HG03460 (cell line): ENCODE data around the gene RTL10.

Experiments used
- ATAC-seq: cut with Tn5 transposase; IDR thresholded peaks from one replicate; pipeline ENCODE4 v1.9.1; 2021; ENCODE audit not compliant: unreplicated experiment

Gene RTL10

DNA sequence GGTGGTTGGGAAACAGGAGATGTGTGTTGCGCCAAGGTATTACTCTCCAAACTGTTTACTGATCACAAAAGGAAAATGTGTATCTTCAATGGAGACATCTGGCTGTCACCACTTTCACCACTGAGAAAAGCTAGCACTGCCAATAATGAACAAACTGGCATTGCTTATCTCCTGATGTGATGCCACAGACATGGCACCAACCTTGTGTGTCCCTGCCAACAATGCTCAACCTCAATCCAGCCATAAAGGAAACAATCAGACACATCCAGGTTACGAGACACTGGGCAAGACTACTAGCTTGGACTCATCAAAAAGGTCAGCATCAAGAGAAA lies 28.1 kb downstream of the RTL10 start:
- ATAC-seq, result no peak

DNA sequence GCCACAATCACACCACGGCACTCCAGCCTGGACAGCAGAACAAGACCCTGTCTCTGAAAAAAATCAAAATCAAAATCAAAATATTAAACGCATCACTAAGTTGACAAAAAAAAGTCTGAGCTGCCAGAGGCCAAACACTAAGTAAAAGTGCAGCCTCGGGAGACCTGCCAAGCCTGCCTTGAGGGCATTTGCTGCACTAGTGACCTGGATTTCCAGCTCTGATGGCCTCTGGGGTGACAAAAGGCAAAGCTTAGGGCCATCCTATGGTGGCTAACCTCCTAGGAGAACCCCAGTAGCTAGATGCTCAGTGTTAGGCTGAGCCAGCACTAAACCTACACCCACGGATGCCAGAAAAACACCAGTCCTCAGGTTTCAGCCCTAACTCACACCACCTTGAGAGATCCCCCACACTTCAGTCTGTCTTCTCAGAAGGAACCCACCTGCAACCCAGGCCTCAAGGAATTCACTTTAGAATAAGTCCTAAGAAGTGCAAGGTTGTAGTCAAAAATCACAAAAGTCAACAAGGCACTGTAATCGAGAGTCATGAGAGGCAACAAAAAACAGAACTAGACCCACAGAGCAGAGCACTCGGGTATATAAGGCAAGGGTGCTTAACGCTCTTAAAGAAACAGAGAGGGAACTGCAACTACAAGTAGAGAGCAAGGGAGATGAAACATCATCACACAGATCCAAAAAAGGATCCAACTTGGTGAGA lies 28.6 kb downstream of the RTL10 start:
- no peak for ATAC-seq

DNA sequence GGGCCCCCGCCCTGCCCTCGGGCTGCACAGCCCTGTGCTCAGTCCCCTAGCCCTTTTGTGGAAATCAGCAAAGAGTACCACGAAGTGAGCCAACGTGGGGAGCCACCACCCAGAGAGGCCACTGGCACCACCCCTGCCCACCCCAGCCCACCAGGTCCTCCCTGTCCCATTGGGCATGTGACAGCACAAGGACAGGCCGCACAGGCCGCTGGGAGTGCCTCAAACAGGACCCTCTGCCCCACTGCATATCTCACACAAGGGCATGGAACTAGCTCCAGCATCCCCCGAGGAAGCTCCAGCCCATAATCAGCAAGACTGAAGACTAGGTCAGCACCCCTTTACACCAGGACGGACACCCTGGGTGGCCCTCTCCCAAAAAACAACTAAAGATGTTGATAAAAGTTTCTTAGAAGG lies 29.7 kb downstream of the RTL10 start:
- ATAC-seq, result no peak

DNA sequence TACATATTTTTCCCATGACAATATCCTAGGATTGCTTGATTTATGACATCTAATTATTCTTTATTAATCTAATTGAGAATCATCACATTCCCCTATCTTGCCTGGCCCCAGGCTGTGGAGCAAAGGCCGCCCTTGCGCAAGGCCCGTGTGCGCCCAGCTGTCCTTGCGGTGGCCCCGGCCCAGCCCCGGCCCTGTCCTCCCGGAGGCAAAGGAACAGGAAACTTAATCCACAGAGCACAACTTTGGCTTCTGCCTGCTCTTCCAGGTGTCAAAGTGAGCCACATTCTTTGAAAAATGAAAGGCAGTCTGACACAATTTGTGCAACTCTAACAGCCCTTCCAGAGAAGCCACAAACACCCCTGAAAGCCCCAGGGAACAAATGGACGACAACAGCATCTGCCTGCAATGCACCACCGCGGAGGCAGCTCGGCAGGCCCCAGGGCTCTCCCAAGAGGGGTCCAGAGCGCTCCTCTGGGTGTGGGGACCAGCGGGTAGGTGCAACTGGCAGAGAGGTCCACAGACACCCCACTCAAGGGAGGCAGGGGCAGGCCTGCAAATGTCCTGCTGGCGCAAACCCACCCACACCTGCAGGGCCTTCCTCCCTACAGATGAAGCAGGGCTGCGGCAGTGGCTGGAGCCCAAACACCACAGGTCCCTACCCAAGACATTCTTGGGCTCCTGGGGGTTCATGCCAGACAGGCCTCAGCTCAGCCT lies 30.3 kb downstream of the RTL10 start:
- no peak for ATAC-seq

DNA sequence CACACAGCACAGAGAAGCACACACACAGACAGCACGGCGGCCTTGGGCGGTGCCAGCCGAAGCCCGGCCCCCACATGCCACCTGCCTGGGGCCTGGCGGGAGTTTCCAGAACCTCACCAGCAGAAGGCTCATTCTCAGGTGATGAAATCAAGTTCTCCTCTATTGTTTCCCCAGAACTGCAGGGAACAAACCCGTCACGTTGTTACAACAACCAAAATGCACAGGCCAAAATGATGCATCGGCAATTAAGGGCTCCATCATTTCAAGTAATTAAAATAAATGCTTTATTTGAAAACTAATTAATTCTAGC lies 30.8 kb downstream of the RTL10 start:
- no peak for ATAC-seq

DNA sequence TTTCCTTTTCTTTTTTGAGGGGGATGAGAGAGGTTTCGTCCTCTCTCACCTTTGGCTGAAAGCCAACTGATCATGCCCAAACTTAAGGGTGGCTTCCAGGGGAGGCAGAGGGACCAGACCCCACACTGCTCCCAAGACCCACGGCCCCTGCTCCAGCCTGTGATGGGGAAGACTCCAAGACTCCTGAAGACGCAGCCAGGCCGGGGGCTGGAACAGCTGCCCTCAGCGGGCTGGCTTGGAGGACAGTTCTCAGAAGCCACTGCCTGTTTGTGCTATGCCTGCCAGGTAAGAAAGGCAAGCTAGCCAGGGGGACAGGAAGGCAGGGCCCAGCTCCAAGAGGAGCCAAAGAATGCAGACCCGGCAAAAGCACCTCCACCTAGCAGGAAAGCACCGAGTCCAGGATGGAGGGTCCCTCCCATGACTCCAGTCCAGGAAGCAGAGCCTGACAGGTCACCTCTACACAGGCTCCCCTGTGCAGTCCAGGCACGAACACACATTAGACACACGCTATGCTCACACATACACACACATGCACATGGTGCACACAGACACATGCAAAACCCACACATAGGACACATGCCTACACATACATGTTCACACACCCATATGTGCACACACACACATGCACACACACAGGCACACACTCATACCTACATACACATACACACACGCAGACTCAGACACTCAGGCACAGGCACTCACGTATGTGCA lies 31.3 kb downstream of the RTL10 start:
- ATAC-seq, result no peak

DNA sequence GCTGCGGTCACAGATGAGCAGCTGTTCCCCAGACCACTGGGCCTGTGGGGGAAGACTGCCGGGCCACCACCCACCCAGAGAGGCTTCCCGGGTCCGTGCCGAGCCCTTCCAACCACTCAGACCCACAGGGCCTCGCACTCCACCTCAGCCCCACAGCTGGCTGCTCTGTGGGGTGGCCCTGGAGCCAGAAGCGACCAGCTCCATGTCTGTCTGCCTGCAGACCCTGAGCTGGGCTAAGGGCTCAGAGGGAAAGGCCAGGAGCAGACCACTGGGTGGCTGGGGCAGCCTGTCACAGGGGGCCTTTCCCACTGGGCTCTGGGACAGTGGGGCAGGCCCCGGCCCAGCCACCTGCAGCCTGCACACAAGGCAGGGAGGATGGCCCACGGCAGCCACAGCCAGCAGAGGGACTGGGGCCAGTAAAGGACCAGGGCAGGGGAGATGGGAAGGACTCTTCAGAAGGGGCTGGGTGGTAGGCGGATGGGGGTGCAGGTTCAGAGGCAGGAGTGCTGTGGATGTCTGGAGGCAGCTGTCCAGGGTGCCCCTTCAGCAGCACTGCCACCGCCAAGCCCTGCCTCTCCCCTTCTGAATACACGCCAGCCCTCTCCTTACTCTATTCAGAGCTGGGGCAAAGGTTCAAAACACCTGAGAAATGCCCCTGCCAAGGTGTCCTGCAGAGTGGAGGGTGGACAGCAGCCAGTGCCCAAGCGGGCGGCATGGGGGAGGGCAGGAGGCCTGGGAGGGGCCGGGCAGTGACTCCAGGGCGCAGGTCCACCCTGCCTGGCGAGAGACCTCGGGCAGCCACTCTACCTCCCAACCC lies 32.2 kb downstream of the RTL10 start:
- ATAC-seq, result no peak

DNA sequence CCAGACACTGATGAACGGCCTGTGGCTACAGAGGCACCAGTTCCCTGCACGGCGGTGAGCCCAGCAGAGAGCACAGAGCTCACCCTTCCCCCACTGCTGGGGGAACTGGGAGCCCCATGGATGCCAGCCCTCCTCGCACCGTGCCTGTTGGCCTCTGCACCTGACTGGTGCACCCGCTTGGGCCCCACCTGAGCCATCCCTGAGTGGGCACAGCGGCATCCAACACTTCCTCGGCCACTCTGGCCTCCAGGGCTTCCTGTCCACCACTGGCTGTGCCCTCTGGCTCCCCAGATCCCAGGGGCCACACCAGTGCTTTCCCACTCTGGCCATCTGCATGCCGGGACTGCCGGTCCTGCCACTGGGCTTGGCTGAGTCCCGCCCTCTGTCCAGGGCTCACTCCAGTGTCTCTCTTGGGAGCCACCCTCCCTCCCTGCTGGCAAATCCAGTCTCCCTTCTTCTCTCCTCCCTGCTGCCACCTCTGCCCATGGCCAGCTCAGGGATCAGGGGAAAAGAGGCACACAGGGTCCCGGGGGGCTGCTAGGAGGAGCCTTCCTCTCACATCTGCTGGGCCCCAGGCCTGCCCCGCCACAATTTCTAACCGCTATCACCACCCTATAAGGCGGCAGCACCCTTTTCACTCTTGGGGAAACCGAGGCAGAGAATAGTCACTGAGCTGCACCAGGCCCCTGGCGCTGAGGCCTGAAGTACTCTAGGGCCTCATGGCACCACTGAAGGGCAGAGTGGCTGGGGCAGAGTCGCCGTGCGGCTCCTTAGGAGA lies 33.0 kb downstream of the RTL10 start:
- ATAC-seq, result no peak

DNA sequence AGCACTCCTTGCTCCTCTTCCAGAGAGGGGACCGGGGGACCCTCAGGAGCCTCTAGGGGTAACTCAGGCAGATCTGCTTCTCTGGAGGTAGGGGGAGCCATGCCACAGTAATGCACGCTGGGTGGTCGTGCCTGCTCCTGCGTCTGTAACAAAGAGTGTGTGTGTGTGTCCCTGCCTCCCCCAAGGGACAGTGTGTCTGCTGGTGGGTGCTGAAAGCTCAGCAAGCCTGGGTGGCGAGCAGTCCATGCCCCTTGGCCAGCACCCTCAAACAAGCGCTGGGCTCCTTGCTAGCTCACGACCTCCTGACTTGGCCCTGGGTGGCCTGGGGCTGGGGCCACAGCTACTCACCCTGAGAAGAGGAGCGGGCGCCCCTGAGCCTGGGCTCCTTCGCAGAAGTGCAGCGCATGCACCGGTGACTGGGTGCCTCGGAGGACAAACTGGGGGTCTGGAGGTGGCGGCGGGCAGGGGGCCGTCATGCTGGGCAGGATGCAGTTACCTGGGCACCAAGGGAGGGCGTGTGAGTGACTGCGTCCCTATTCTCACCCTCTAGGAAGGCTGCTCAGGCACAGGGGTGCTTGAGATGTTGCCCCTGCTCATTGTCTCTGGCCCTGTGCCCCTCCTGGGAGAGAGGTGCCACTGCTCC lies 33.7 kb downstream of the RTL10 start:
- no peak for ATAC-seq

DNA sequence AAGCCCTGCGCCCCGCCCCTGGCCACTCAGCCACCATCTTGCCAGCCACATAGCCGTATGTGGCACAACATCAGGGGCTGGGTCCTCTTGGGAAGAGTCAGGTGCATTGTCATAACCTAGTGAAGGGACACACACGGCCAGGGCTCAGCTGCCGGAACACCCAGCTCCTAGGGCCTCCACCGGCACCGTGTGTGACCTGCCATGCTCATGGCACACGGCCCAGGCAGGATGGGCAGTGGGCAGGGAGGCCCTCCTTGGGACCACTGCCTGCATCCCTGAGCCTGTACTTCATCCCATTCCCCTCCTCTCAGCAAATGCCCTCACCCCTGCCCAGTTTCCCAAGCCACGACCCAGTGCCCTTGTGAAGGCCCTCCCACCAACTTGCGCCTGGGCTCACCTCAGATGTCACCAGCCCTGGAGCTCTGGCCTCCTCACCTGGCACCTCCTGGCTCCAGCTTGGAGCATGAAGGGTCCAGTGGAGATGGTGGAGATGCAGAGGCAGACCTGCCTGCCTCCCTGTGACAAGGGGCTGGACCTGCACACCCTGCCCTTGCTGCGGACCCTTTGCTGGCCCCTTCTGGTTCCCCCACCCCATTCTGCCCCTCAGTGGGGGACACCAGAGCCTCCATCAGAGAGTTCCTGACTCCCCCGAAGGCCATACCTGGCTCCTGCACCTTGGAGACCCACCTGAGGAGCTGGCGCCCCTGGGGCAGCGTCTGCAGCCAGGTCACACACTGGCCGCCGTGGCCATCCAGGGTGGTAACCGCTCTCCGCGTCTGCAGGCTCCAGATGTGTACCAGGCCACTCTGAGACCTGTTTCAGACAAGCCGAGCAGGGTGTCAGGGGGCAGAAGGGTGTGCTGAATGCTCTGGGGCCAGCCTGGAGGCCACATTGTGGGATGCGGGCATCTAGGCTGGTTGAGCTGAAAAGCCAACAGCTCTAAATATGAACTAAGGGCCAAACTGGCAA lies 34.5 kb downstream of the RTL10 start:
- ATAC-seq, result no peak

DNA sequence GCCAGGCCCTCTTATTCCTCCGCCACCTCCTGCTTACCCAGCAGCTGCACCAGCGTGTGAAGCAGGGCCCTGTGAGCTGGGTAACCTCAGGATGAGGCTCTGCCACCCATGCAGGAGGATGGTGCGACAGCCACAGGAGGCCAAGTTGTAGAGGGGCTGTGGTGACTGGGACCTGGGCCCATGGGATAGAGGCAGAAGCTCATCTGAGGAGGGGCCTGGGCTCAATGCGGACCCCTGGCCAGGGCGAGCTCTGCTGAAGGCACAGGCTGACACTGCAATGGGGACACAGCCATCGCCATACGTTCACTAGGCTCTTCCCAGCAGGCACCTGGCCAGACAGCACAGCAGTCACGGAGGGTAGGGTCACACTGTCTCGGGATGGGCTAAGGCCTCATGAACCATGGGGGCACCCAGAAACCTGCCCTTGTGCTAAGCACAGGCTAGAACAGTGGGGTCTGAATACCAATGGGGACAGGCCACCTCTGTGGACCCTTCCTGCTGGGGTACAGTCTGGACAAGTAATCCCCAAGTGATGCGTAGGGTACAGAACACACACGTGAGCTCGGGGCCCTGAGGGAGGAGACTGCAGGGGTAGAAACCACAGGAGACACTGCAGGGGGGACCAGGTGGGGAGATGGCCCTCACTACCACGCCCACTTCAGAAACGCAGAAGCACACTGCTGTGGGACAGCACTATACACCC lies 35.3 kb downstream of the RTL10 start:
- no peak for ATAC-seq

DNA sequence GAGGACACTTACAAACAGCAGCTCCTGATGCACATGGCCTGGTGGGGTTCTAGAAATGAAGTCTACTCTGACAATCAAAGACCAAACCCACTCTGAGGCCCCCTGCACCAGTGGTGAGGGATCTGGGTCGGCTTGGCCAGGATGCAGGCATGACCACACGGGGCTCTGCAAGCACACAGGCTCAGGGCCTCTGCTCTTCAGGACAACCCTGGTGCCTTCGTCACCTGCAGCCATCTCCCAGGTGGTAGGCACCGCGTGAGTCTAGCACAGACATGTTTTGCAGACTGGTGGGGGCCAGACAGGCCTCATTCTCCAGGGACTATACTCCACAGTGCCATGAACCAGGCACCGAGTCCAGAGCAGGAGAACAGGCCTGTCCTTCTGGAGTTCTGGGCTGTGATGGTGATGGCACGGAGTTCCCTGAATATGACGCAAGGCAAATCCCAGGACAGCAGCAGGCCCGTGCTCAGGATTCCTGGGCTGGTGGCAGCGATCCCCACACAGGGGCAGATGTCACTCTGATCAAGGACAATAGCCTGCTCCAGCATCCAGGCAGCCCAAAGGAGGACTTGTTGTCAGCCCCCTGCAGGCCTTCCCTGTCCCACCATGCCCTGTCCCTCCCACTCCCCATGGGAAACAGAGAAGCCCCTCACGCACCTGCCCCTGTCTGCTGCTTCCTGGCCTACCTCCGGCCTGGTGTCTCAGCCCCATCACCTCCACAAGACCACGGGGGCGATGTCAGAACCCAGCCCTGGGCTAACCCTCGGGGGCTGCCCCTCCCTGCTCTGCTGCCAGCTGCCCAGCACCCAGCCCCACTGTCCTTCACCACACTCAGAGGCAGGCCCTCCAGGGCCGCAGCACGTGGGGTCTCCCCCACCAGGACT lies 36.1 kb downstream of the RTL10 start:
- ATAC-seq, result no peak

DNA sequence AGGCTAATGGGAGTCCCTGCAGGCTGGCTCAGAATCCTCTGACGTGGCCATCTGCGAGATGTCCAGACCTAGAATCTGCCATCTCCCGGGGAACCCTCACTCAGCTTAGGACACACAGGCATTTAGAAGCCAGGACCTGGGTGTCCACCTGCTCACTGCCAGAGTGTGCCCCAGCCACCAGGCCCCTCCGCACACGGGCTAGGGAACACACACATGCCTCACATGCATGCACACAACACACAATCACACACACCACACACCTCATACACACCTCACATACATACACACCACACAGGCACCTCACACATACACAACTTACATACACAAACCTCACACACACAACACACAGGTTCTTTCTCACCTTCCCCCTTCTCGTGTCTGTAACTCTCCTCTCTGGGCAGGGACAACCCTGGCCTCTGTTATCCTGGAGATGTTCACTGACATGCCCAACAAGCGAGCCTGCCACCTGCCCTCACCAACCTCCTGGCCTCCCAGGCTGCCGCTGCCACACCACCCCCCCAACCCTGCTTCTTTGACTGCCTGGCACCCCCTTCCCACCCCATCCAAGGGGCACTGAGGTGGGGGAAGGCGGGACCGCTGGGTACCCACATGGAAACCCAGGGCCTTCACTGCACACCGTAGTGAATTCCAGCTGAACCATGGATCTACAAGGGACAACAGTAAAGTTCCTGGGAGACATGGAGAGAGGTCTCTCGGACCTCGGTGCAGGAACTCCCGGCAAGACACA lies 38.1 kb downstream of the RTL10 start:
- ATAC-seq, result no peak

DNA sequence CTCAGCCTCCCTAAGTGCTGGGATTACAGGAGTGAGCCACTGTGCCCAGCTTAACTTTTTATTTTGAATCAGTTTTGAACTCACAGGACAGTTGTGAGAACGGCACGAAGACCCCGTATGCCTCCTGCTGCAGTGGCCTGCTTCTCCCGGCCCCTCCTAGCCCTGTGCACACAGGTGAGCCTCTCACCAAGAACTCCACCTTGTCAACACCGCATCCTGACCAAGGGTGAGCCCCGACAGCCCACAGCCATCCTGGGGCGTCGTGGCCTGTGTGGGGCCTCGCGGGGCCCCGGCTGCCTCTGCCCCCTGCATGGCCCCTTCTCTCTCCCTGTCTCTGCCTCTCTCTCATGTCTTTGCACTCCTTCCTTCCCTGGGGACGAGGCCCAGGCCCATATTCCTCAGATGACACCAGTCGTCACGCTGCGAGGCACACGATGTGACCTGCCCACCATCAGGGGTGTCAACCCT lies 38.8 kb downstream of the RTL10 start:
- no peak for ATAC-seq

DNA sequence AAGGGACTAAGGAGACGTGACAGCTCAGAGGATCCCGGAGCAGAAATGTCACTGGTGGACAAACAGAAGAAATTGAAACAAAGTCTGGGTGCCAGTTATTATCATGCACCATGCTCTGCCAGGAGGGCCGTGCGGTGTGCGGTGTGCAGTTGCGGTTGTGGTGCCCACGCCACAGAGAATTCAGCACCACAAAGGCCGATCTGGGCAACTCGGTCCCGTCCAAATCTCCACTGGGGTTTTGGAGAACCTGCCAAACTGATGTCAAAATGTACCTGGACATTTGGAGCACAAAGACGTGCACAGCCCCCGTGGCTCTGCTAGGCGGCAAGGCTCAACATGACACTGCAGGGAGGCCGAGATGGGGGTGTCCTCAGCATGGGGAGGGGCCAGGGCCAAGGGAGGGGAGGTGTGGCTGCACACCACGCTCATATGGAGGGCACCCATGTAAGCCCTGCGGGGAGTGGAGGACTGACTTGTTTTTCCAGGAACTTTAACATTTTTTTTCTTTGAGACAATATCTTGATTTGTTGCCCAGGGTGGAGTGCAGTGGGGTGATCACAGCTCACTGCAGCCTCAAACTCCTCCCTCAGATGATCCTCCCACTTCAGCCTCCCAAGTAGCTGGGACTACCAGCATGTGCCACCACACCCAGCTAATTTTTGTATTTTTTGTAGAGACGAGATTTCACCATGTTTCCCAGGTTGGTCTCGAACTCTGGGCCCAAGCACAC lies 39.4 kb downstream of the RTL10 start:
- no peak for ATAC-seq

DNA sequence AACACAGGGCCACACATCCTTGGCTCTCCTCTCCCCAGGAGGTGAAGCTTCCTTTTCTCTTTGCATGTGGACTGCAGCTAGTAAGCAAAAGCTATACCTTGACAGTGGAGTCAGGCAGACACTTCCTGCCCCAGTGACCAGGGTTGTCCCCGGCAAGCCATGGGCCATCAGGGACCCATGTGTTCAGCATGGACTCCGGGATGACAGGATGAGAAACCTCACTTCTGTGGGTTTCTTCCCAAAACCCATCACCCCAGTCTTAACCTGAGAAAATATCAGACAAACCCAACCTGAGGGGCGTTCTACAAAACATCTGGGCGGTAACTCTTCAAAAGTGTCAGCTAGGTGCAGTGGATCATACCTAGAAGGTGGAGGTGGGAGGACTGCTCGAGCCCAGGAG lies 40.2 kb downstream of the RTL10 start:
- ATAC-seq, result no peak
